Vagina (tissue), 2 donors: Measurements from ENCODE around the gene TMEM215.

ENCODE experiments used
- POLR2AphosphoS5 ChIP-seq, 2 donors: sonication (generic); formaldehyde crosslinking; IDR thresholded peaks; one replicate each; pipeline ENCODE4 v1.9.0; 2017; ENCODE audit warnings: antibody characterized with exemption in 2 of 2, mild to moderate bottlenecking in 2 of 2, low read depth in 1 of 2; ENCODE audit not compliant: insufficient read depth in 1 of 2
- TF ChIP-seq, protein P1 (sequence below), 3 experiments: fragments of 450-650 bp in 2 of 3; fragments of 200-600 bp in 1 of 3; sonication (generic) in 1 of 3; IDR thresholded peaks; one replicate each; pipeline ENCODE4 v1.5.1; 2017 to 2019; ENCODE audit warnings: antibody characterized with exemption in 3 of 3, mild to moderate bottlenecking in 2 of 3, moderate library complexity in 2 of 3

GRCh38 chr9:32764139-32764538, 19.2 kb upstream of the TMEM215 start:
- TF ChIP-seq, protein P1, sequence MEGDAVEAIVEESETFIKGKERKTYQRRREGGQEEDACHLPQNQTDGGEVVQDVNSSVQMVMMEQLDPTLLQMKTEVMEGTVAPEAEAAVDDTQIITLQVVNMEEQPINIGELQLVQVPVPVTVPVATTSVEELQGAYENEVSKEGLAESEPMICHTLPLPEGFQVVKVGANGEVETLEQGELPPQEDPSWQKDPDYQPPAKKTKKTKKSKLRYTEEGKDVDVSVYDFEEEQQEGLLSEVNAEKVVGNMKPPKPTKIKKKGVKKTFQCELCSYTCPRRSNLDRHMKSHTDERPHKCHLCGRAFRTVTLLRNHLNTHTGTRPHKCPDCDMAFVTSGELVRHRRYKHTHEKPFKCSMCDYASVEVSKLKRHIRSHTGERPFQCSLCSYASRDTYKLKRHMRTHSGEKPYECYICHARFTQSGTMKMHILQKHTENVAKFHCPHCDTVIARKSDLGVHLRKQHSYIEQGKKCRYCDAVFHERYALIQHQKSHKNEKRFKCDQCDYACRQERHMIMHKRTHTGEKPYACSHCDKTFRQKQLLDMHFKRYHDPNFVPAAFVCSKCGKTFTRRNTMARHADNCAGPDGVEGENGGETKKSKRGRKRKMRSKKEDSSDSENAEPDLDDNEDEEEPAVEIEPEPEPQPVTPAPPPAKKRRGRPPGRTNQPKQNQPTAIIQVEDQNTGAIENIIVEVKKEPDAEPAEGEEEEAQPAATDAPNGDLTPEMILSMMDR (IDR thresholded peaks at IDR 0.05) = no peak
- TF ChIP-seq POLR2AphosphoS5 (IDR thresholded peaks at IDR 0.05; ENCODE audit: insufficient read depth in 1 of 2, low read depth in 1 of 2) = no peak
